ENCODE results near the gene MDM2.

Gene MDM2

DNA sequence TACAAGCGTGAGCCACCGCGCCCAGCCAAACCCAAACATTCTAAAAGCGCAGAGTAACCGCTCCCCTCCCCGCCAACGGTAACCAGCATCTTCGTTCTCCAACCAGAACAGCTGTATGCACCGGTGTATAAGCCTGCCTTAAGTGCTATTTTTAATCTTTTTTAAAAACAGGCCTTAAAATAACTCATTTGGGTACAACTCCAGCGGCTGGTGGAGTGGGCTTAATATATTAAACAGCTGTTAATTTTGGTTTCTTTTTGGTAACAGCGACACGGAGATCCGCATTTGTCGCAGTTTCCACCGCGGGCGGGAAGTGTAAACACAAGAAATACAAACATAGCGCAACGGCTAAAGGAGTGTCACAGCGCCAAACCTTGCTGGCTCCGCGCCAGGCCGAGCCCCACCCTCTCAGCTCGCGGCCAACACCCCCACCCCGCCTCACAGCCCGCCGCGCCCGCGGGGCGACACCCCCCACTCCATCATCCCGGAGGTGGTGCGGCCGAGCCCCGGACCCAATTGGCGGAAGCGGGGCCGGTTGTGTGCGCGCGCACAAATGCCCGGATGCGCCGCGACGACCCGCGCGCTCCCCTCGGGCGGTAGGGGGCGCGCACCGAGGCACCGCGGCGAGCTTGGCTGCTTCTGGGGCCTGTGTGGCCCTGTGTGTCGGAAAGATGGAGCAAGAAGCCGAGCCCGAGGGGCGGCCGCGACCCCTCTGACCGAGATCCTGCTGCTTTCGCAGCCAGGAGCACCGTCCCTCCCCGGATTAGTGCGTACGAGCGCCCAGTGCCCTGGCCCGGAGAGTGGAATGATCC is at the start of gene MDM2:
TSS of gene MDM2 (plus strand) at position 602 of the 812 bp plus-strand sequence. CDS start 301 bp downstream, outside the sequence.
- peak; percentile 79 for DNase-seq

- no peak for DNase-seq
Measured at GRCh38 chr12:68759852-68760251, 48.1 kb upstream of the MDM2 start.

DNA sequence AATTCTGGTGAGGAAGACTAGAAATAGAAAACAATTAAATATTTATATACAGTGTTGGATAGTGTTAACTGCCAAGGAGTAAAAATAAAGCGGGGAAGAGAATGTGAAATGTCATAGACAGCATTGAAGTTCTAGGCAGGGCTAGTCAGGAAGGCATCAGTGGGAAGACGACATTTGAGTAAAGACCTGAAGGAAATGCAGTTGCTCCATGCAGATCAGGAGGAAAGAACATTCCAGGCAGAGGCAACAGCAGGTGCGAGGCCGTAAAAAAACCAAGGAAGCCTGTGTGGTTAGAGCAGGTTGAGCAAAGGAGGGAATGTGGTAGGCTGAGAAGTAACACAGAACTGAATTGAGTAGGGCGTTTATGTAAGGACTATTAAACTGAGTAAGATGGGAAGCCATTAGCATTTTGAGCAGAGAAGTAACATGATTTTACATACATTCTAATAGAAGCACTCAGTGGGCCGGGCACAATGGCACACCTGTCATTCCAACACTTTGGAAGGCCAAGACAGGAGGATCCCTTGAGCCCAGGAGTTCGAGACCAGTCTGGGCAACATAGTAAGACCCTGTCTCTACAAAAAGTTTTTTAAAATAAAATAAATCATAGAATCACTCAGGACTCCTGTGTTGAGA is 47.1 kb upstream of the MDM2 start:
- DNase-seq, result no peak

- DNase-seq, result no peak
Measured at GRCh38 chr12:68761442-68761812, 46.5 kb upstream of the MDM2 start.

DNA sequence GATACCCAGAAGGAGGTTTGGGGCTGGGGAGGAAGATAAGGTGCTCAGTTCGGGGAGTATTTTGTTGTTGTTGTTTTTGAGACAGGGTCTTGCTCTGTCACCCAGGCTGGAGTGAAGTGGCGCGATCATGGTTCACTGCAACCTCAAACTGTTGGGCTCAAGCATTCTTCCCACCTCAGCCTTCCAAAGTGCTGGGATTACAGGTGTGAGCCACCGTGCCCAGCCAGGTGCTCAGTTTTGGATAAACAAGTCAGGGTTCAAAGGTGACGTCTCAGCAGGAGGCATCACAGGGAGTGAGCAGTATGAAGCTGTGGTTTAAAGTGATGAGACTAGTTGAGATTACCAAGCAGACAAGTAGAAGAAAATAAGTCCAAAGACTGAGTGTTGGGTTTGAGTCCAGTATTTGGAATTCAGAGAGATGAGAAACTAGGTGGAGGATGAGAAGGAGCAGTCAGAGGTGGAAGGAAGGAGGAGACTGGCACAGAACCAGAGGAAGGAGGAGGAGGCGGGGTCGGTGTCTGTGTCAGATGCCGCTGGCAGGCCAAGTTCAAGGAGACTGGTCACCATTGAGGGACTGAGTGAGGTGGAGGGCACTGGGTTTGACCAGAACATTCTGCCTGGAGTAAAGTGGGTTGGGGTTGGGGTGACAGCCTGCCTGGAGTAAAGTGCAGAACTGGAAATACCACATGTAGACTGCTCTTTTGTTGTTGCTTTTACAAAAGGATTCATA is 45.9 kb upstream of the MDM2 start:
- no peak for DNase-seq

DNA sequence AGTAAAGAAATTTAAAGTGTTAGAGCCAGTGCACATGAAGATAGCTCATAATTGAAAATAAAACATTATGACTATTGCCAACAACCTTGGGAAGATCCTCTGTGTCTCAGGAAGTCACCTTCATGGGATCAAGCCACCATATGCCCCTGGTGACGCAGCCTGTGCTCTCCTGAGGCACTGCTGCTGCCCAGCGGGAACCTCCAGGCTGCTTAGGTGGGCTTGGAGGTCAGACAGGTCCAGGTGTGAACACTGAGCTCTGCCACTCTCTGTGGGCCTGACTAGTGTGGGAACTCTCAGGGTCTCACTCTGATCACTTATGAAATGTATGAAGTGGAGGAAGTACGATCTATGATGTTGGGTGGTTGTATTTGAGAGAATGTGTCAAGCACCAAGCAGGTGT is 45.3 kb upstream of the MDM2 start:
- DNase-seq, result no peak

GRCh38 chr12:68765696-68766095 is 42.3 kb upstream of the MDM2 start:
- DNase-seq, result no peak

DNA sequence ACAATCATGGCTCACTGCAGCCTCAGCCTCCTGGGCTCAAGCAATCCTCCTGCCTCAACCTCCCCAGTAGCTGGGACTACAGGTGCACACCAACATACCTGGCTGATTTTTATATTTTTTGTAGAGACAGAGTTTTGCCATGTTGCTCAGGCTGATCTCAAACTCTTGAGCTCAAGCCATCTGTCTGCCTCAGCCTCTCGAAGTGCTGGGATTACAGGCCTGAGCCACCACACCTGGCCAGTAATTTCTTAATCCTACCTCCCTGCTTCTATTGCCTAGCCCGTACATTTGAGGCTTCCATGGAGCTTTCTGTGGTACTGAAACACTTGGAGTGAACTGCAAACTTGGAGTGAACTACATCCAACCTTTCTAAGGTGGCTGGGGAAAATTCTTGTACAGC is 41.3 kb upstream of the MDM2 start:
- DNase-seq, result no peak

DNA sequence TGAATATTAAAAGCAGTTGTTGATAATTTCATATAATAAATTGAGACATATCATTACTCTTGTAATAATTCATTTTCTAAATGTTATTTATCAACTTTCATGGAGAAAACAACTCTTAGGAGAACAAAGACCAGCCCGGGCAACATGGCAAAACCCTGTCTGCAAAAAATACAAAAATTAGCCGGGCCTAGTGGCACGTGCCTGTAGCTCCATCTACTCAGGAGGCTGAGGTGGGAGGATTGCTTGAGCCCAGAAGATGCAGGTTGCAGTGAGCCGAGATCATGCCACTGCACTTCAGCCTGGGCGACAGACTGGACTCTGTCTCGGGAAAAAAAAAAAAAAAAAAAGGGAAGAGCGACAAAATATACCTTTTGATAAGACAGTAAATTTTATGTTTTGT is 40.8 kb upstream of the MDM2 start:
- DNase-seq, result no peak

- no peak for DNase-seq
Measured at GRCh38 chr12:68768431-68768939, 39.5 kb upstream of the MDM2 start.

DNA sequence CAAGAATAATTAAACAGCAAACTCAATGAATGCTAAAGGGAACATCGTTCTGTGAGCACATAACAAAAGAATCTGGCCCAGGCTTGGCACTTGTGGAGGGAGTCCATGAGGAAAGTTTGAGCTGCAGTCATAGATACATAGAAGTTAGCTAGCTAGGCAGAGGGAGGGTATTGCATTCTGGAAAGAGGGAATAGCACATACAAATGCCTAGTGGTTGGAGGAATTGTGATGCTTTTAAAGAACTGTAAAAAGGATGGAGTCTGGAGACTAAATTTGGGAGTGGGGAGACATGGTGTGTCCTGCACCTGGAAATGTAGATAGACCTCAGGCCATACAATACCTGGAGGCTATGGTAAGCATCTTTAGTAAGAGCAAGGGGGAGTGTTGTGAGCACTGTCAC is 38.0 kb upstream of the MDM2 start:
- no peak for DNase-seq

- DNase-seq, result no peak
Measured at GRCh38 chr12:68771223-68771925, 36.6 kb upstream of the MDM2 start.

DNA sequence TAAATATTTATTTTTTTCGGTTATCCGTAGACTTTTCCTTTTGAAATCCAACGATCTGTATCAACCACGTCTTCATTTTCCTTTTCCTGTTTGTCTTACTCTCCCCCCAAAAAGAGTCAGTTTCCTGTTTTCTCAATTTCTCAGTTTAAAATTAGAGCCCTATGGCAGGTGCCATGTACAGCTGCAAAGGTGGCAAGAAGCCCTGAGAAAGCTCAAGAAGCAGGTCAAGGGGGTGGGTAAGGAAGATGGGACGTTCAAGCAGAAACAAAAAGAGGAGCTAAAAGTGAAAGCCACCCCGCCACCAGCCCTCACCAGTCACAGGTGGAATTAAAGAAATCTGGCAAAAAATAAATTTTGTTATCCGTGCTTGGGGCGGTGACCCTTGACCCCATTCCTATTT is 35.3 kb upstream of the MDM2 start:
- no peak for DNase-seq

GRCh38 chr12:68773582-68773981 is 34.4 kb upstream of the MDM2 start:
- no peak for DNase-seq

- DNase-seq, result peak; percentile 38
Measured at GRCh38 chr12:68775121-68775630, 32.8 kb upstream of the MDM2 start.

DNA sequence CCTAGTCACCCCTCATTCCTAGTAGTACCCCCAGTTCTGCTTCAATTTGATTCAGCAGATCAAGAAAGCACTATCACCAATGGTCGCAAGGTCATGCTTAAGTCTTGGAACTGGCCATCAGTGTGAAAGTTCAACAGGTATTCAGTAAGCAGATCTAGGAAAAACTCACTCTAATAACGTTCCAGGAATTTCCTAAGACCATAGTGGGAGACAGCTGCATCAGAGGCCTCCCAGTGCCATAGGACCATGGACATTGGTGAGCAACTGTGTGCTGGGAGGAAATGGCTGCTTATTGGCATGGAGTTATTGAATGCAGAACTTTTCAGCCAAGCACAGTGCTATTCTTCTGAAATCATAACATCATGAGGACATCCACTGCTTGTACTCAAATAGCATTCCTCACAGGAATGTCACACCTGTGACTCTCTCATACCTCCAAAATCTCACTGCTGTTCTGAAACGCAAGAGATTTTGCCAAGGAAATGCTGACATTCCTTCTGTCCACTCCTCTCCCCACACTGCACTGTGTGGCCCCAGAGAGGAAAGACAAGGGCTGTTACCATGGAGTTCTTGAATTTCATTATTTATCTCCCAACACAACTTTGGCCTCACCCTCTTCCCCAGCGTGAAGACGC is 30.9 kb upstream of the MDM2 start:
- DNase-seq, result no peak

GRCh38 chr12:68779280-68779679 is 28.7 kb upstream of the MDM2 start:
- no peak for DNase-seq

DNA sequence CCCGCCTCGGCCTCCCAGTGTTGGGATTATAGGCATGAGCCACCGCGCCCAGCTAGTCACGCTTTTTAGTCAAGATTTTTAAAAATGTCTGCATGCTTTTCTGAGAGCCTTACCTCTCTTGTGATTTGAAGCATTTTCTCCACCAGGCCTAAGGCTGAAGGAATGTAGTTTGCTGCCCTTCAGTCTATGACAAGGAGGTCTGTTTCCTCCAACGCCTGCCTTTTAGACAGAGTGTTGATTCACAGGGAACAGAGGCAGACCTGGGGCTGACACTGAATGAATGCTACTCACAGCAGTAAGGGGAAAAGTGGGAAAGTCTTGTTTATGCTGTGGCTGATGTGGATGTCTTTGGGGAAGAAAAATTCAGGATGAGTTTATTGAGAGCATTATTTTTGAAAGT is 27.2 kb upstream of the MDM2 start:
- DNase-seq, result no peak

DNA sequence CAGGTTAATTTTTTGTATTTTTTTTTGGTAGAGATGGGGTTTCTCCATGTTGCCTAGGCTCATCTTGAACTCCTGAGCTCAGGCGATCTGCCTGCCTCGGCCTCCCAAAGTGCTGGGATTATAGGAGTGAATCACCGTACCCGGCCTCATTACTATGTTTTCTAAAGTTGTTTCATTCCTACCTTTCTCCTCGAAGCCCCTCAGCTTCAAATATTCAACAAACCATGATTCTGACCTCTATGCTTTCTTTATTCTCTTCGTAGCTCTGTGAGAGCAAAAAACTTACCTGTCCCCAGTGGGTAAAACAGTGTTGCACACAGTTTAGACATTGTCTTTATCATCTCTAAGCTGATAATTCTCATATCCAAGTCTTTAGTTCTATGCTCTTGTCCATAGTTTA is 26.2 kb upstream of the MDM2 start:
- no peak for DNase-seq

DNA sequence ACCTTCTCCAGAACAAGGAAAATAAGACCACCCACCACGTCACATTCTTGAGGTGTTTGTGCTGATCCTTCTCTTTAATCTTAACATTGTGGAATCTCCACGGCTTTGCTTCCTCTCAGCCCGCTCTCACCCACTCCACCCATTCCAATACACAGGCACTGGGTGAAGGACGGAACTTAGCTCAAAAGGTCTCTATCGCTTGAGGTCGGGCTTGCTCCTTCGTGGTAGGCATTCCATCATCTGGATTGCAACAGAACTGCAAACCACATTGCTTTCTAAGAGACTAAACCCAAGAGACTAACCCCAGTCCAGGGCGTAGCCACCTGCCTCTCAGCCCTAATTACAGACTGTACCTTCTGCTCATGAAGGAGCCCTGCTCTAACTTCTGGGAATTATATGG is 24.0 kb upstream of the MDM2 start:
- peak; percentile 93 for DNase-seq

DNA sequence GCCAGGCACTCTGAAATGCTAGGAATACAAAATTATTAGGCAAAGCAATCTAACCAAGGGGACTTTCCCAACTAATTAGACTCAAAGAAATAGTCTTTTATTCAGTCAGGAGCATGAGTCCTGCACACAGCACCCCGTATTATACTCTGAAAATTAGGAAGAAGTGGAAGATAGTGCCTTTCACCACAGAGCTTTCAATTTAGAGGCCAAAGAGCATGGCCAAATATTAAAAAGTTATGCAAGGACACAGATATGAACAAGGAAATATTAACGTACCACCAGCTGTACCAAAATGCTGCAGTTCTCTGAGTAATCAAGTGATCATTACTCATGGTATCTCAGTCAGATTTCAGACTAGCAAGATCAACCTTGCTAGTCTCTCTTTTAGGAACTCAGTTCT is 22.6 kb upstream of the MDM2 start:
- DNase-seq, result peak; percentile 39

DNA sequence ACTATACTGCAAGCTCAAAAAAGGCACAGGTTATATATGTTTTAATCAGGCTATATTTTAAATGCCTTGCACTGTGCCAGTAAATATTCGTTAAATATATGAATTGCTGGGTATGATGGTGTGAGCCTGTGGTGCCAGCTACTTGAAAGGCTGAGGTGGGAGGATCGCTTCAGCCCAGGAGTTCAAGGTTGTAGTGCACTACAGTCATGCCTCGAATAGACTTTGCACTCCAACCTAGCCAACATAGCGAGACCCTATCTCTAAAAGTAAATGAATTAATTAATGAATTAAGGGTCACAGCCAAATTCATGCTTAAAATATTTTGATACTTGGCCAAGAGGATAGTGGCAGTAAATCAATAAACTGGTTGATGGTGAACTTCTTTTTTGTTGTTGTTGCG is 22.2 kb upstream of the MDM2 start:
- no peak for DNase-seq

Data from MV-4-11 (cell line).